RWPE2 (cell line): ENCODE data around the gene PLPPR1.

Source experiments
- ATAC-seq: fragments of 200-7000 bp; cut with Tn5 transposase; 3 replicates; pipeline ENCODE4 v1.9.1; 2021; ENCODE audit warnings: low read depth
- DNase-seq: peaks from one replicate; pipeline ENCODE4 v3.0.0-alpha.2; 2020; ENCODE audit warnings: low spot score
- H3K27ac ChIP-seq: fragments of 450-650 bp; 2 replicates; pipeline ENCODE4 v1.5.1; 2017; ENCODE audit warnings: mild to moderate bottlenecking; ENCODE audit not compliant: poor library complexity, severe bottlenecking
- H3K27me3 ChIP-seq: fragments of 250-450 bp; sonication (Bioruptor Pico); 2 replicates; pipeline ENCODE4 v1.5.1; 2021; ENCODE audit warnings: mild to moderate bottlenecking, moderate library complexity; ENCODE audit not compliant: insufficient read depth, poor library complexity, severe bottlenecking
- H3K36me3 ChIP-seq: fragments of 250-450 bp; sonication (Bioruptor Pico); 2 replicates; pipeline ENCODE4 v1.5.1; 2020; ENCODE audit warnings: low read depth, mild to moderate bottlenecking, moderate library complexity
- H3K4me1 ChIP-seq: fragments of 250-450 bp; sonication (Bioruptor Pico); 2 replicates; pipeline ENCODE4 v1.5.1; 2021; ENCODE audit warnings: mild to moderate bottlenecking, moderate library complexity; ENCODE audit not compliant: insufficient read depth, poor library complexity, severe bottlenecking
- H3K4me3 ChIP-seq: fragments of 250-450 bp; sonication (Bioruptor Pico); 2 replicates; pipeline ENCODE4 v1.5.1; 2021; ENCODE audit warnings: mild to moderate bottlenecking, moderate library complexity; ENCODE audit not compliant: severe bottlenecking
- H3K9me3 ChIP-seq: fragments of 250-450 bp; sonication (Bioruptor Pico); 2 replicates; pipeline ENCODE4 v1.5.1; 2021; ENCODE audit warnings: mild to moderate bottlenecking, moderate library complexity; ENCODE audit not compliant: severe bottlenecking
- TF ChIP-seq, protein P1 (sequence below): fragments of 450-650 bp; IDR thresholded peaks from one replicate; pipeline ENCODE4 v1.5.1; 2017; ENCODE audit warnings: mild to moderate bottlenecking, moderate library complexity; ENCODE audit not compliant: poor library complexity, severe bottlenecking

PLPPR1 gene

DNA sequence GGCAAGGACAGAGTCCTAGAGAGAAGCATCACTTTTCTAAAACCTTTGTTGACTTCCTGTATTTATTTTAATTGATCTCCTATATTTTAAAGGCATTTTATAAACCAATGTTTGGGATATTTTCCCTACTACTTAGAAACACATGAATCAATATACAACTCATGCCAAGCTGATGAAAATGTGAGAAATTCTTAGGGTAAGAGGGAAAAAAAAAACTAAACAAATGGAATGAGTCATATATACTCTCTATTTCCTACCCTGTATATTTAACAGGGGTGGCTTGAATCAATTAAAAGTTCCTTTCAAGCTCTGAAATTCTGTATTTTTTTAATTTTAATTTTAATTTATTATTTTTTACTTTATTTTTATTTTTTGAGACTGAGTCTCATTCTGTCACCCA lies 336.7 kb downstream of the PLPPR1 start:
- Histone ChIP-seq H3K36me3 (no peaks in the 10 kb centered on the region), H3K27me3 (no peaks in the 10 kb centered on the region), H3K4me1 (no peaks in the 10 kb centered on the region), H3K27ac (no peak overlapping the region), H3K4me3 (no peak overlapping the region), H3K9me3 (no peaks in the 10 kb centered on the region)
- ATAC-seq (no peak), DNase-seq (no peak)
- TF ChIP-seq, protein P1, sequence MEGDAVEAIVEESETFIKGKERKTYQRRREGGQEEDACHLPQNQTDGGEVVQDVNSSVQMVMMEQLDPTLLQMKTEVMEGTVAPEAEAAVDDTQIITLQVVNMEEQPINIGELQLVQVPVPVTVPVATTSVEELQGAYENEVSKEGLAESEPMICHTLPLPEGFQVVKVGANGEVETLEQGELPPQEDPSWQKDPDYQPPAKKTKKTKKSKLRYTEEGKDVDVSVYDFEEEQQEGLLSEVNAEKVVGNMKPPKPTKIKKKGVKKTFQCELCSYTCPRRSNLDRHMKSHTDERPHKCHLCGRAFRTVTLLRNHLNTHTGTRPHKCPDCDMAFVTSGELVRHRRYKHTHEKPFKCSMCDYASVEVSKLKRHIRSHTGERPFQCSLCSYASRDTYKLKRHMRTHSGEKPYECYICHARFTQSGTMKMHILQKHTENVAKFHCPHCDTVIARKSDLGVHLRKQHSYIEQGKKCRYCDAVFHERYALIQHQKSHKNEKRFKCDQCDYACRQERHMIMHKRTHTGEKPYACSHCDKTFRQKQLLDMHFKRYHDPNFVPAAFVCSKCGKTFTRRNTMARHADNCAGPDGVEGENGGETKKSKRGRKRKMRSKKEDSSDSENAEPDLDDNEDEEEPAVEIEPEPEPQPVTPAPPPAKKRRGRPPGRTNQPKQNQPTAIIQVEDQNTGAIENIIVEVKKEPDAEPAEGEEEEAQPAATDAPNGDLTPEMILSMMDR, result no peak

DNA sequence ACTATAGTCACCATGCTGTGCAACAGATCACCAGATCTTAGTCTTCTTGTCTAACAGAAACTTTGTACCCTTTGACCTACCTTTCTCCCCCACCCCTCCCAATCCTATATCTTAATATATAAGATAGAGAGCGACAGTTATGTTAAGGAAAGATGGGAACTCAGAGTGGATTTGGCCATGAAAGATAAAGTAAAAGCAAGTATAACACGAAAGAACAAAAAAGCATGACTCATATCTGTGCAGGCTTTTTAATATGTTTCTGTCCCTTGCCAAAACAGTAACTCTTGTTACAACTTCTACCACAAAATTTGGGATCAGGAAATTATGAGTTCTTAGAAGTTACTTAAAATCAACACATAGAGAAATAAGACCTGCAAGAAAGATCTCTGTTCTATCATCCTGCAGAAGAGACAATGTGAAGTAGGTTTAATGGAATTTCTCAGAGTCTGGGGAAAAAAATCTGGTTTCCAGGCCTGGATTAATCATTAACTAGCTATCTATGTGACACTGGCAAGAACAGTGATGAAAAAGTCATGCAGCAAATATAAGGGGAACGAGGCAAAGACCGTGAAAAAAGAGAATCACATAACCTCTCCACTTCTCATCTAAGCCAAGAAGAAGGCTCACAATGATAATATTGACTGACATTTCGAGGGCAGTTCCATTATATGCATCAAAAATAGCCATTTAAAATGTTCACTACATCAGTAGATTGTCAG lies 337.7 kb downstream of the PLPPR1 start:
- H3K27ac ChIP-seq, result no peak overlapping the region
- TF ChIP-seq, protein P1, result no peak
- no peaks in the 10 kb centered on the region for H3K9me3 ChIP-seq
- DNase-seq (no peak), ATAC-seq (no peak)
- H3K4me3 ChIP-seq, result no peak overlapping the region
- no peaks in the 10 kb centered on the region for H3K36me3 ChIP-seq
- H3K4me1 ChIP-seq, result no peaks in the 10 kb centered on the region
- no peaks in the 10 kb centered on the region for H3K27me3 ChIP-seq

DNA sequence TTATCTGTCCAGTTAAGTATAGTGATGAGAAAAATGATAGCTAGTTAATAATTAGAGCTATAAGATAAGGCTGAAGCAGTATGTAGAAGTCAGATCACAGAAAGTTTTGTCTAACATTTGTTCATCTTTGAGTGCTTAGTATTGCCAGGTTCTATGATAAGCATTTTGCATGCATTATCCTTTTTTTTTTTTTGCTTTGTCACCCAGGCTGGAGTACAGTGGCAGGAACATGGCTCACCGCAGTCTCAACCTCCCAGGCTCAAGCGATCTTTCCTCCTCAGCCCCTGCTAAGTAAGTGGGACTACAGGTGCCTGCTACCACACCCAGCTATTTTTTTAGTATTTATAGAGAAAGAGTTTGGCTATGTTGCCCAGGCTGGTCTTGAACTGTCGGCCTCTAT lies 338.8 kb downstream of the PLPPR1 start:
- ATAC-seq, result no peak
- H3K4me1 ChIP-seq, result no peaks in the 10 kb centered on the region

GRCh38 chr9:101369286-101369685 lies 340.8 kb downstream of the PLPPR1 start:
- Histone ChIP-seq H3K27ac (no peak overlapping the region), H3K4me1 (no peaks in the 10 kb centered on the region), H3K36me3 (no peaks in the 10 kb centered on the region), H3K9me3 (no peaks in the 10 kb centered on the region), H3K4me3 (no peak overlapping the region), H3K27me3 (no peaks in the 10 kb centered on the region)
- ATAC-seq, result no peak
- DNase-seq, result no peak
- TF ChIP-seq, protein P1, result no peak

More for the DNA sequence above, 338.8 kb downstream of the PLPPR1 start:
- no peaks in the 10 kb centered on the region for H3K9me3 ChIP-seq
- TF ChIP-seq, protein P1, result no peak
- no peak overlapping the region for H3K27ac ChIP-seq
- no peak overlapping the region for H3K4me3 ChIP-seq
- no peaks in the 10 kb centered on the region for H3K27me3 ChIP-seq
- DNase-seq, result no peak
- H3K36me3 ChIP-seq, result no peaks in the 10 kb centered on the region

GRCh38 chr9:101369884-101370531 lies 341.5 kb downstream of the PLPPR1 start:
- DNase-seq (no peak), ATAC-seq (no peak)
- Histone ChIP-seq H3K27ac (no peak overlapping the region), H3K9me3 (no peaks in the 10 kb centered on the region), H3K36me3 (no peaks in the 10 kb centered on the region), H3K27me3 (no peaks in the 10 kb centered on the region), H3K4me3 (no peak overlapping the region), H3K4me1 (no peaks in the 10 kb centered on the region)
- TF ChIP-seq, protein P1, result no peak
